Breast epithelium (tissue), 3 donors: ENCODE measurements around the gene EML1.

Source experiments
- POLR2A ChIP-seq: fragments of 450-650 bp; IDR thresholded peaks from one replicate; pipeline ENCODE4 v1.6.1; 2016; ENCODE audit warnings: antibody characterized with exemption, mild to moderate bottlenecking, moderate library complexity
- POLR2AphosphoS5 ChIP-seq, 3 donors: sonication (generic); formaldehyde crosslinking; IDR thresholded peaks; one replicate each; pipeline ENCODE4 v1.6.1; 2017; ENCODE audit warnings: antibody characterized with exemption in 3 of 3
- TF ChIP-seq, protein P1 (sequence below), 3 donors: fragments of 450-650 bp; IDR thresholded peaks; one replicate each; pipeline ENCODE4 v1.5.1; 2016 to 2017; ENCODE audit warnings: antibody characterized with exemption in 3 of 3, mild to moderate bottlenecking in 3 of 3, moderate library complexity in 3 of 3

DNA sequence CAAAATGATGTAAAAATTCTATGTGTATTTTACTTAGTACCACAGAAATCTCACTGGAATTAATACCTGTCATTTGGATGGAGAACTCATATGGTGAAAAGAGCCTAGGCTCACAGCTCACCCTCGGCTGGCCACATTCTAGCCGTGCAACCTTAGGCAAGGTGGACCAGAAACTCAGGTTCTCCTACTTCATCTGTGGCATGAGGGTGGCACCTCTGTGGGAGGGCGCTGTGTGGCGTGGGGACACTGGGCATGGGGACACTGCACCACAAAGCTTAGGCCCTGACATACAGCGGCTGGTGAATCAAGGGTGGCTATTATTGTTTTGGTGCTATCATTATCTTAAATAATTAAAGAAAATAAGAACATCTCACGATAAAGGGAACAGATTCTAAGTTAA is 47.1 kb downstream of the EML1 start:
- TF ChIP-seq, protein P1, sequence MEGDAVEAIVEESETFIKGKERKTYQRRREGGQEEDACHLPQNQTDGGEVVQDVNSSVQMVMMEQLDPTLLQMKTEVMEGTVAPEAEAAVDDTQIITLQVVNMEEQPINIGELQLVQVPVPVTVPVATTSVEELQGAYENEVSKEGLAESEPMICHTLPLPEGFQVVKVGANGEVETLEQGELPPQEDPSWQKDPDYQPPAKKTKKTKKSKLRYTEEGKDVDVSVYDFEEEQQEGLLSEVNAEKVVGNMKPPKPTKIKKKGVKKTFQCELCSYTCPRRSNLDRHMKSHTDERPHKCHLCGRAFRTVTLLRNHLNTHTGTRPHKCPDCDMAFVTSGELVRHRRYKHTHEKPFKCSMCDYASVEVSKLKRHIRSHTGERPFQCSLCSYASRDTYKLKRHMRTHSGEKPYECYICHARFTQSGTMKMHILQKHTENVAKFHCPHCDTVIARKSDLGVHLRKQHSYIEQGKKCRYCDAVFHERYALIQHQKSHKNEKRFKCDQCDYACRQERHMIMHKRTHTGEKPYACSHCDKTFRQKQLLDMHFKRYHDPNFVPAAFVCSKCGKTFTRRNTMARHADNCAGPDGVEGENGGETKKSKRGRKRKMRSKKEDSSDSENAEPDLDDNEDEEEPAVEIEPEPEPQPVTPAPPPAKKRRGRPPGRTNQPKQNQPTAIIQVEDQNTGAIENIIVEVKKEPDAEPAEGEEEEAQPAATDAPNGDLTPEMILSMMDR (IDR thresholded peaks at IDR 0.05), result no peak
- TF ChIP-seq POLR2A (no peak), POLR2AphosphoS5 (IDR thresholded peaks at IDR 0.05) (no peak)
